Measurements from ENCODE around the gene MSH6.

Gene MSH6

DNA sequence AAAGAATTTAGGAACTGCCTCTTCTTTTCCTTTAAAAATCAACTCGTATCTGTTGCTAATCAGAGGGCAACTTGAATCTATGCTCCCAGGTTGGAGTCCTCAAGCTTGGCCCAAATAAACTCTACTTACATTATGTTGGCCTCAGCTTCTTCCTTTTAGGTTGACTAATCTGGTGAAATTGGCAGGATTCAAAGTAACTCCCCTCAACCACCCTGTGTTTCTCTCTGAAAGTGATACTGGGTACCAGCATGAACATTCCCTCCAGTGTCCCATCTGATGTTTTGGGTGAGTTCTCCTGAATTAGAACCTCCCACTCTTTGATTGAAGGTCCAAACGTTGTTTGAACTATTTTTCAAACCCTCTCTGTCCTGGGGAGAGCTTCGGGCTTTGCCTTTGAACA, 41.3 kb upstream of the MSH6 start:
- H3K27ac ChIP-seq = no peak overlapping the region
- TF ChIP-seq CTCF (conservative IDR thresholded peaks at IDR 0.05) = no peak

DNA sequence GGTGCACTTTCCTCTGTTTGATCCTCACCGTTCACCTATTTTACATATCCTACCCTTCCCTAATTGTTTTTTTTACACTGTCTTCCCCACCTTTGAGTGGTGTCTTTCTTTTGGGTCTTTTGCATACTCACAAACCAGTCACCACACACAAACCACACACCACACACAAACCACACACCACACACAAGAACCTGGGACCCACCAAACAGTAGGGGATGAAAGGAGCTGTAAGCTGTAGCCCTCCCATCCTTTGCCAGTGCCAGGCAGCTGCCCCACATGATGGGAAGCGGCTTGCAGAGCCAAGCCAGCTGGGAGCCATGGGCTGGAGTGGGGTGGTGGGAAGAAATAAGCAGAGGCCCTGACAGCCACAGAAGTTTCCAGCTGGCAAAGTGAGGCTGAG, 38.9 kb upstream of the MSH6 start:
- no peak overlapping the region for H3K27ac ChIP-seq
- no peak for TF ChIP-seq CTCF (conservative IDR thresholded peaks at IDR 0.05)

GRCh38 chr2:47747878-47748277, 35.1 kb upstream of the MSH6 start:
- no peak for TF ChIP-seq CTCF (conservative IDR thresholded peaks at IDR 0.05)
- H3K27ac ChIP-seq = no peak overlapping the region

DNA sequence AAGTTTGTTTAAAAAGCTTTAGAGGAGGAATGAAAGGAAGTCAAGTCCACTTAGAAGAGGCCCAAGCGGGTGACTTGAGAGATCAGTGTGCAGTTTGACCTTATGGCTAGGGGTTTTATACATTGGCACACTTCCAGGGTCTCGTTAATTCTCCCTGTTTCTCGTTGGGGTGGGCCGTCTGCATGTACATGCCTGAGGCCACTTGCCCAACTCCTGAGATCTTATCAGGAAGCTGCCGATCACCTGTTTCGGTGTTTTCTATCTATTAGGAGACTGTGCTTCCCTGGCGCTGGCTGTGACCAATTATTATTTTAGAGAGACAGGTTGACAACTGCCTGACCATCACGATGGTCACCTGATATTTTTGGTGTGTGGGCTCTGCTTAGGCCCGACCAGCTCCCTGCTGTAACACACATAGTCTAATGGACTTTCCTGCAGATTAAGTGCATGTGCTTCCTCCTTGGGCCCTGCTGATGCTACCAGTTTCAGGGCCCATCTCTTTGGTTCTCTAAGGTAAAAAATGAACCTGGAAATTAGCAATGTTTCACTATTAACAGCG, 31.0 kb upstream of the MSH6 start:
- H3K27ac ChIP-seq = no peak overlapping the region
- TF ChIP-seq CTCF (conservative IDR thresholded peaks at IDR 0.05) = no peak

DNA sequence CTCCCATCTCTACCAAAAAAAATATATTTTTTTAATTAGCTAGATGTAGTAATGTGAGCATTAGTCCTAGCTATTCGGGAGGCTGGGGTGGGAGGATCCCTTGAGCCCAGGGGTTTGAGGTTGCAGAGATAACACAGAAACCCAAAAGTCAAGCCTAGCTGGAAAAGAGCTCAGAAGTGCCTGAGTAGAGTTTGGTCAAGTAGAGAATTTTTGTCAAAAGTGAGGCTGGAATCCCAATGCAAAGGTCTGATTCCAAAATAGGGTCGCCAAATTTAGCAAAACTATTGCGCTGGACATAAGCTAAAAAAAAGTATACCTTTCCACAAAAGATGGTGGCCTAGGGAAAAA, 15.5 kb upstream of the MSH6 start:
- H3K27ac ChIP-seq = peak overlapping the region; percentile 22; the same call in 1 of the 2 replicates
- no peak for TF ChIP-seq CTCF (conservative IDR thresholded peaks at IDR 0.05)

DNA sequence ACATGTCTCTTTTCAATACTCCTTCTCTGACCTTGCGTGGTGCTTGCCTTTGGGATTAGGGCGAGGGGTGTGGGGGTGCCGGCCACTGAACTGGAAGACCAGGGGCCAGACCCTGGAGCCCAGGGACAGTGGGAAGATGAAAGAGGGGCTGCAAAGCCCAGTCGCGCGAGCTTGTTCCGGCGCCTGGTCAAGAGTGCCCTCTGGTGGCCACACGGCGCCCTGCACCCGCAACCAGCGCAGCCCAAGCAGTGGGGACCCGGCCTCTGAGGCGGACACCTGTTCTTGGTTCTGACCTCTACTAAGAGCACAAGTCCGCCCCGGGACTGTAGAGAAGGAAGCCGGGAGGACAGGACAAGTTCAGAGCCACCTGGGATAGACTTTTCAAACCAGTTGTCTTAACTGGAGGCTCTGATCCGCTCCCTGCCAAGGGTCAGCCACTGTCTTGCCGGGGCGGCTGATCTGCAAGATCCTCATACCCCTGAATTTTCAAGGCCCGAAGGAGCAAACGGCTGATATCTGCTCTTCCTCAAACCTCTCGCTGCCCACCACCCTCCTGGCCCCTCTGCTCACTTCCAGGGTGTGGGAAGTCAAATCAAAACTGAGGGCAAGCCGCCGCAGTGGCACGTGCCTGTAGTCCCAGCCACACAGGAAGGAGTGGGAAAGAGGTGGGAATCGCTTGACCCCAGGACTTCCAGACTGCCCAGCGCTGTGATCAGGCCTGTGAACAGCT, 14.9 kb upstream of the MSH6 start:
- H3K27ac ChIP-seq = peak overlapping the region; percentile 22; the same call in 1 of the 2 replicates
- peak; percentile 98 for TF ChIP-seq CTCF (conservative IDR thresholded peaks at IDR 0.05)

DNA sequence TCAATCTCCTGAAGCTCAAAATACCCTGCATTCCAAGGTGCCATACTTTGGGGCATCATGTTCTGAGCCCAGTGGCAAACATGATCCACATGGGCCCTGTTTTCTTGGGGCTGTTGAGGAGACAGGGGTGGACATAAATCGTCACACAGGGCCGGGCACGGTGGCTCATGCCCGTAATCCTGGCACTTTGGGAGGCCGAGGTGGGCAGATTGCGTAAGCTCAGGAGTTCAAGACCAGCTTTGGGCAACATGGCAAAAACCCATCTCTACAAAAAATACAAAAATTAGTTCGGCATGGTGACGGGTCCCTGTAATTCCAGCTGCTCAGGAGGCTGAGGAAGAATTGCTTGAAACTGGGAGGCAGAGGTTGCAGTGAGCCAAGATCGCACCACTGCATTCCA, 13.6 kb upstream of the MSH6 start:
- TF ChIP-seq CTCF (conservative IDR thresholded peaks at IDR 0.05) = no peak
- no peak overlapping the region for H3K27ac ChIP-seq

Data from VCaP (cell line).